GM18502 (cell line): ENCODE measurements around the gene ZNF705A.
"Not testable (repeated sequence)": the region's sequence is repeated elsewhere in the genome, so short reads cannot be mapped to it uniquely, and the experiment has no call there.

ENCODE experiments used
- ATAC-seq: cut with Tn5 transposase; IDR thresholded peaks from one replicate; pipeline ENCODE4 v1.9.1; 2021; ENCODE audit warnings: mild to moderate bottlenecking; ENCODE audit not compliant: unreplicated experiment, poor library complexity

The ZNF705A gene

GRCh38 chr12:8183346-8183745 is 26.5 kb downstream of the ZNF705A start:
- ATAC-seq, result not testable (repeated sequence)

GRCh38 chr12:8184206-8184605 is 27.4 kb downstream of the ZNF705A start:
- not testable (repeated sequence) for ATAC-seq

GRCh38 chr12:8188088-8188487 is 31.3 kb downstream of the ZNF705A start:
- not testable (repeated sequence) for ATAC-seq

- not testable (repeated sequence) for ATAC-seq
These were observed 41.0 kb downstream of the ZNF705A start for GRCh38 chr12:8197685-8198308.

- not testable (repeated sequence) for ATAC-seq
These were observed 62.0 kb downstream of the ZNF705A start for GRCh38 chr12:8218711-8219382.

GRCh38 chr12:8221375-8221774 is 64.6 kb downstream of the ZNF705A start:
- not testable (repeated sequence) for ATAC-seq

- ATAC-seq, result not testable (repeated sequence)
These were observed 65.0 kb downstream of the ZNF705A start for GRCh38 chr12:8221844-8222243.

- not testable (repeated sequence) for ATAC-seq
These were observed 65.5 kb downstream of the ZNF705A start for GRCh38 chr12:8222303-8222702.

GRCh38 chr12:8223646-8224045 is 66.8 kb downstream of the ZNF705A start:
- not testable (repeated sequence) for ATAC-seq

GRCh38 chr12:8224782-8225181 is 68.0 kb downstream of the ZNF705A start:
- not testable (repeated sequence) for ATAC-seq

- no peak for ATAC-seq
These were observed 69.5 kb downstream of the ZNF705A start for GRCh38 chr12:8226355-8226754.

GRCh38 chr12:8226992-8227731 is 70.3 kb downstream of the ZNF705A start, which contains the start of gene FAM90A1:
FAM90A1 (minus strand) TSS chr12:8227618; CDS start chr12:8224832, 2,786 bp downstream.
- not testable (repeated sequence) for ATAC-seq

- ATAC-seq, result not testable (repeated sequence)
These were observed 70.9 kb downstream of the ZNF705A start for GRCh38 chr12:8227732-8228077.

GRCh38 chr12:8228607-8229006 is 71.8 kb downstream of the ZNF705A start:
- not testable (repeated sequence) for ATAC-seq

GRCh38 chr12:8229486-8229885 is 72.7 kb downstream of the ZNF705A start:
- ATAC-seq, result not testable (repeated sequence)
